Astrocyte of the cerebellum (primary cell): Measurements from ENCODE around the gene RPL39.
"Not testable (repeated sequence)": the region's sequence is repeated elsewhere in the genome, so short reads cannot be mapped to it uniquely, and the experiment has no call there.

Experiments used
- DNase-seq: peaks from one replicate; pipeline ENCODE4 v3.0.0-alpha.2; 2011; ENCODE audit warnings: low read depth
- H3K4me3 ChIP-seq: 2 replicates; pipeline ENCODE4 v1.5.1; 2011; ENCODE audit warnings: mild to moderate bottlenecking, low read depth, low read length, moderate library complexity
- in situ Hi-C: cut with HindIII; loops from 2 replicates; pipeline ENCODE4 v1.10.0; 2017; ENCODE audit warnings: low sequenced_read_pairs
- TF ChIP-seq, protein P1 (sequence below): IDR thresholded peaks from 2 replicates; pipeline ENCODE4 v1.5.1; 2012; ENCODE audit warnings: low read length, low read depth, moderate library complexity, mild to moderate bottlenecking; ENCODE audit errors: missing control alignments

The RPL39 gene

DNA sequence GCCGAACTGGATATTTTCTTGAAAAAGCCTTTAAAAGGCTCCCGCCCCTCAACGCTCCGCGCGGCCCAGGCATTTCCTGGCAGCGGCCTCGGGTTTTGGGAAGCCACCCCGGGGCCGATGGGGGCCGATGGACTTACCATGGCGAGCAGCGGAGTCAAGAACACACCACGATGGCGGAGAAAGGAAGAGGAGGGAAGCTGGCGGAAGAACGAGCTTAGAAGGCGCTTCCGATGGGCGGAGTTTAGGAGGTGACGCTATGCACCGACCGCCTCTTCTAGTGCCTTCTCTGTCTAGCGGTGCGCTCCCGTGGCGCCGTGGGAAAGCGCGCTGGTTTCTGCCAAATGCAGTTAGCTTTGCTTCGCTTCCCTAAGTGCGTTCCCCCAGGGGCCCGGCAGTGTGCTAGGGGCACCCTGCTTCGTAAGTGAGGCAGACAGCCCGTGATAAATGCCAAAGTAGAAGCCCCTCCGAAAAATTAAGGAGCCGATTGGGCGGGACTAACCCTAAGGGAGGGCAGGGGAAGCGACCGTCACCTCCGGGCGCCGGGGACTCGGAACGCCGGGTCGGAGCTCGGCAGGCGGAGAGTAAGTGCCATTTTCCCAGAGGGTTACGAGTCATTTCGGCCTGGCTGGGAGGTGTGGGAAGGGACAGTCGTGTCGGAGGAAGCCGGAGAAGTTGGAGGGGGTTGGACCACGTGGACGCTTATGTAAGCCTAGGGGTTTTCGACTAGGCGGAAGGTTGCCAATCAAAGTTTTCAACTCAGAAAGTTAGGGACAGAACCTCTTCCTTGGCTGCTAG lies at the start of gene RPL39:
RPL39 (minus strand) TSS at position 194 of the 795 bp plus-strand sequence; CDS start at position 140, 54 bp downstream.
- peak within 1 kb of the TSS; percentile 79 for H3K4me3 ChIP-seq
- in situ Hi-C loops = no loop called here

DNA sequence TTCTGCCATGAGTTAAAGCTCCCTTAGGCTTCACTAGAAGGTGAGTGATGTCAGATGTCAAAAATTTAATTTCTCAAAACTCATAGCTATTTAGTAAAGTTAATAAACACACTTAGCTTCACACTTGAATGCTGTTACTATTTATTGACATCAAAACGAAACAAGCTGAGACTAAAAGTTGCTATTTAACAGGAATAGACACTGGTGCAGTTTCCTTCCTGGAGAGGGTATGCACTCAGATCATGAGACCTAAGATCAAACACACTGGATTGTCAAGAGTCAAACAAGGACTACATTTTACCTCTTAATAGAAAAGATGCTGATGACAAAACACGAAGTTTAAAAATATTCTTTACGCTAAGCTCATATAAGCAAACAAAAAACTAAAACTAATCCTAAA lies 42.5 kb upstream of the RPL39 start:
- H3K4me3 ChIP-seq = no peak overlapping the region
- TF ChIP-seq, protein P1, sequence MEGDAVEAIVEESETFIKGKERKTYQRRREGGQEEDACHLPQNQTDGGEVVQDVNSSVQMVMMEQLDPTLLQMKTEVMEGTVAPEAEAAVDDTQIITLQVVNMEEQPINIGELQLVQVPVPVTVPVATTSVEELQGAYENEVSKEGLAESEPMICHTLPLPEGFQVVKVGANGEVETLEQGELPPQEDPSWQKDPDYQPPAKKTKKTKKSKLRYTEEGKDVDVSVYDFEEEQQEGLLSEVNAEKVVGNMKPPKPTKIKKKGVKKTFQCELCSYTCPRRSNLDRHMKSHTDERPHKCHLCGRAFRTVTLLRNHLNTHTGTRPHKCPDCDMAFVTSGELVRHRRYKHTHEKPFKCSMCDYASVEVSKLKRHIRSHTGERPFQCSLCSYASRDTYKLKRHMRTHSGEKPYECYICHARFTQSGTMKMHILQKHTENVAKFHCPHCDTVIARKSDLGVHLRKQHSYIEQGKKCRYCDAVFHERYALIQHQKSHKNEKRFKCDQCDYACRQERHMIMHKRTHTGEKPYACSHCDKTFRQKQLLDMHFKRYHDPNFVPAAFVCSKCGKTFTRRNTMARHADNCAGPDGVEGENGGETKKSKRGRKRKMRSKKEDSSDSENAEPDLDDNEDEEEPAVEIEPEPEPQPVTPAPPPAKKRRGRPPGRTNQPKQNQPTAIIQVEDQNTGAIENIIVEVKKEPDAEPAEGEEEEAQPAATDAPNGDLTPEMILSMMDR = no peak
- in situ Hi-C loops = no loop called here
- DNase-seq = no peak

More for the DNA sequence above, at the start of gene RPL39:
- DNase-seq = peak; percentile 72
- TF ChIP-seq, protein P1 = no peak

DNA sequence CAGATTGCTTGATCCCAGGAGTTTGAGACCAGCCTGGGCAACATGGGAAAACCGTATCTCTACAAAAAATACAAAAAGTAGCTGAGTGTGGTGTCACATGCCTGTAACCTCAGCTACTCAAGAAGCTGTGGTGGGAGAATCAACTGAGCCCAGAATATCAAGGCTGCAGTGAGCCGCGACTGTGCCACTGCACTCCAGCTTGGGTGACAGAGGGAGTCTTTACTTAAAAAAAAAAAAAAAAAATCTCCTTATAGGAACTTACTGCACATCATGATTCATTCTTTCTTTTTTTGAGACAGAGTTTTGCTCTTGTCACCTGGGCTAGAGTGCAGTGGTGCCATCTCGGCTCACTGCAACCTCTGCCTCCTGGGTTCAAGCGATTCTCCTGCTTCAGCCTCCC lies 37.0 kb upstream of the RPL39 start:
- in situ Hi-C loops = no loop called here
- TF ChIP-seq, protein P1 = no peak
- no peak for DNase-seq
- no peak overlapping the region for H3K4me3 ChIP-seq

DNA sequence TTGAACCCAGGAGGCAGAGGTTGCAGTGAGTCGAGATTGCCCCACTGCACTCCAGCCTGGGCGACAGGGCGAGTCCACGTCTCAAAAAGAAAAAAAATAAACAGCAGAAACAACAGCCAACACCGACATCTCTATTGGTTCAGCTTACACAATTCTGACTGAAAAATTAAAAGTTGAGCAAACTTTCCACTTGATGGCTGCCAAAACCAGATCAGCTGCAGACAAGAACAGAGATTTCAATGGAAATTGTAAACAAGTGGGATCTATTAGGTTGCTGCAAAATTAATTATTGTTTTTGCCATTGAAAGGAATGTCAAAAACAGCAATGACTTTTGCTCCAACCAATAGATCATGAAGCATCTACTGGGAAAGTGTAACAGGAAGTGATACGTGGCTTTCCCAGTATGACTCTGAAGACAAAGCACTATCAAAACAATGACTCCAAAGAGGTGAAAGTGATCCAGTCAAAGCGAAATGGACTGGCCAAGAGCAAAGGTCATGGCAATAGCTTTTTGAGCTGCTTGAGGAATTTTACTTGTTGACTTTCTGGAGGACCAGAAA lies 35.0 kb upstream of the RPL39 start:
- TF ChIP-seq, protein P1 = no peak
- in situ Hi-C loops = no loop called here
- H3K4me3 ChIP-seq = no peak overlapping the region
- DNase-seq = no peak

DNA sequence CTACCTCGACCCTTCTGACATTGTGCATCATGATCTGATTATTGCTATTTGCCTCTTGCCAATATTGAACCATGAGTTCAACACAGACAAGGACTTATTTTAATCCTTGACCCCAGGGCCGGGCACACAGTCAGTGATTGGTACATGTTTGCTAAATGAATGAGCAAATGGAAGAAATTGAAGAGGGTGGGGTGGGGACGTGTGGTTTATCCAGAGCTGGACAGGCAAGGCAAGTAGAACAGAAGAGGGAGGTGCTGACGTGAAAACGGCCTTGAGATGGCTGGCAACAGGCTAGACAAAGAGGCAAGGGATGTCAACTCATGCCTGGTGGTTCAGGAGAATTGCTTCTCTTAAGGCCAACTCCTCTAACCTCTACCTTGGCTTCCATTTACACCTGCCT lies 32.8 kb upstream of the RPL39 start:
- in situ Hi-C loops, H3K4me3 ChIP-seq, DNase-seq: not testable (repeated sequence)

DNA sequence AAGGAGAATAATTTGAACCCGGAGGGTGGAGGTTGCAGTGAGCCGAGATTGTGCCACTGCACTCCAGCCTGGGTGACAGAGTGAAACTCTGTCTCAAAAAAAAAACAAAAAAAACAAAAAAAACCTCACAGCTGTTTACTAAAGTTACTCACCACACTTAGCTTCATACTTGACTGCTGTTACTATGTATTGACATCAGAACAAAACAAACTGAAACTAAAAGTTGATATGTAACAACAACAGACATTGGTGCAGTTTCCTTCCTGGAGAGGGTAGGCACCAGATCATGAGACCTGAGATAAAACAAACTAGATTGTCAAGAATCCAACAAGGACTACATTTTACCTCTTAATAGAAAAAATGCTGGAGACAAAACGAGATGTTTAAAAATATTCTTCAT lies 30.3 kb upstream of the RPL39 start:
- DNase-seq, in situ Hi-C loops, H3K4me3 ChIP-seq: not testable (repeated sequence)

DNA sequence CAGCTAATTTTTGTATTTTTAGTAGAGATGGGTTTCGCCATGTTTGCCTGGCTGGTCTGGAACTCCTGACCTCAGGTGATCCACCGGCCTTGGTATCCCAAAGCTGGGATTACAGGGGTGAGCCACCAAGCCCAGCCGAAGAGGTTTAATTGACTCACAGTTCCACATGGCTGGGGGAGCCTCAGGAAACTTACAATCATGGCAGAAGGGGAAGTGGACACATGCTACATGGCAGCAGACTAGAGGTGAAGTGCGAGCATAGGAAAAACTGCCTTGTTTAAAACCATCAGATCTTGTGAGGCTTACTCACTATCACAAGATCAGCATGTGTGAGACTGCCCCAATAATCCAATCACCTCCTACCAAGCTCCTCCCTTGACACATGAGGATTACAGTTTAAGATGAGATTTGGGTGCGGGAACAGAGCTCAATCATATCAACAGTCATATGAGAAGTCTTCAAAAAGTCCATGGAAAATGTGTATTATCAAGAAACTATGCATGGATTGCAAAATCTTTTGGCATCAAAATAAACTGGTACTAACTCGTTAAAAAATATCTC lies 25.8 kb upstream of the RPL39 start:
- DNase-seq = no peak
- no peak overlapping the region for H3K4me3 ChIP-seq
- TF ChIP-seq, protein P1 = no peak
- in situ Hi-C loops = loop anchor here (5.0 kb wide), 1 partner anchor 95 kb away; no protein-coding TSS in a partner anchor
